Progenitor cell of endocrine pancreas (in vitro differentiated cells): ENCODE measurements around the gene COLGALT1. TPM values are rescaled to one million over a fixed set of nuclear protein-coding genes. Genes with fewer than 3 reads are reported as not detected.
"Not testable (repeated sequence)": the region's sequence is repeated elsewhere in the genome, so short reads cannot be mapped to it uniquely, and the experiment has no call there.

ENCODE experiments used
- DNase-seq: peaks from one replicate; pipeline ENCODE4 v3.0.0; 2021; ENCODE audit warnings: low spot score; ENCODE audit not compliant: unreplicated experiment
- H3K27ac Mint-ChIP-seq: 2 replicates; pipeline ENCODE4 v1.8.0; 2021; ENCODE audit warnings: mild to moderate bottlenecking, moderate library complexity, mixed read lengths
- H3K27me3 Mint-ChIP-seq: 2 replicates; pipeline ENCODE4 v1.8.0; 2021; ENCODE audit warnings: mixed read lengths
- H3K36me3 Mint-ChIP-seq: 2 replicates; pipeline ENCODE4 v1.8.0; 2022; ENCODE audit warnings: mixed read lengths; ENCODE audit not compliant: insufficient read depth
- H3K4me1 Mint-ChIP-seq: 2 replicates; pipeline ENCODE4 v1.8.0; 2021; ENCODE audit warnings: low read depth, mixed read lengths
- H3K4me3 Mint-ChIP-seq: 2 replicates; pipeline ENCODE4 v1.8.0; 2021; ENCODE audit warnings: low read depth, mild to moderate bottlenecking, moderate library complexity, mixed read lengths
- H3K9me3 Mint-ChIP-seq: 2 replicates; pipeline ENCODE4 v1.8.0; 2021; ENCODE audit warnings: low read depth, mixed read lengths
- CTCF ChIP-seq: fragments of 200-600 bp; sonication (generic); IDR thresholded peaks from one replicate; pipeline ENCODE4 v1.5.0; 2021; ENCODE audit warnings: antibody characterized with exemption, mild to moderate bottlenecking; ENCODE audit not compliant: unreplicated experiment
- total RNA-seq: library from RNA; stranded (reverse); gene quantifications from 2 replicates; pipeline ENCODE4 v1.2.1, GENCODE V29; 2021

Gene COLGALT1
- total RNA-seq, 1 donor from 2014 or later = 54.3 TPM

GRCh38 chr19:17562561-17562960 lies 7.1 kb downstream of the COLGALT1 start:
- Mint-ChIP-seq H3K27me3 (no peaks in the 10 kb centered on the region), H3K4me1 (no peaks in the 10 kb centered on the region), H3K36me3 (peaks cover 13% of the 10 kb centered on the region), H3K4me3 (no peak overlapping the region), H3K27ac (no peak overlapping the region), H3K9me3 (no peaks in the 10 kb centered on the region)
- TF ChIP-seq CTCF = no peak
- DNase-seq = no peak

GRCh38 chr19:17564781-17565180 lies 9.3 kb downstream of the COLGALT1 start:
- no peaks in the 10 kb centered on the region for H3K4me1 Mint-ChIP-seq
- no peak overlapping the region for H3K27ac Mint-ChIP-seq
- H3K9me3 Mint-ChIP-seq = no peaks in the 10 kb centered on the region
- peaks cover 16% of the 10 kb centered on the region for H3K36me3 Mint-ChIP-seq
- H3K4me3 Mint-ChIP-seq = no peak overlapping the region
- DNase-seq = no peak
- TF ChIP-seq CTCF = no peak
- H3K27me3 Mint-ChIP-seq = no peaks in the 10 kb centered on the region

- Mint-ChIP-seq H3K27ac (no peak overlapping the region), H3K9me3 (no peaks in the 10 kb centered on the region), H3K4me1 (no peaks in the 10 kb centered on the region), H3K36me3 (peaks cover 12% of the 10 kb centered on the region), H3K27me3 (no peaks in the 10 kb centered on the region), H3K4me3 (no peak overlapping the region)
- no peak for TF ChIP-seq CTCF
- DNase-seq = no peak
These were observed 10.2 kb downstream of the COLGALT1 start for GRCh38 chr19:17565611-17566010.

- Mint-ChIP-seq H3K27ac (no peak overlapping the region), H3K27me3 (no peaks in the 10 kb centered on the region), H3K4me3 (no peak overlapping the region), H3K4me1 (no peaks in the 10 kb centered on the region), H3K36me3 (peaks cover 14% of the 10 kb centered on the region), H3K9me3 (no peaks in the 10 kb centered on the region)
- no peak for TF ChIP-seq CTCF
- DNase-seq = no peak
These were observed 12.5 kb downstream of the COLGALT1 start for GRCh38 chr19:17567940-17568339.

- not testable (repeated sequence) for H3K27ac Mint-ChIP-seq, H3K4me3 Mint-ChIP-seq, DNase-seq, H3K27me3 Mint-ChIP-seq, H3K4me1 Mint-ChIP-seq, H3K9me3 Mint-ChIP-seq
- peaks cover 11% of the 10 kb centered on the region for H3K36me3 Mint-ChIP-seq
These were observed 14.8 kb downstream of the COLGALT1 start for GRCh38 chr19:17570291-17570690.

- H3K4me1 Mint-ChIP-seq = no peaks in the 10 kb centered on the region
- no peaks in the 10 kb centered on the region for H3K9me3 Mint-ChIP-seq
- TF ChIP-seq CTCF = no peak
- H3K36me3 Mint-ChIP-seq = peaks cover 11% of the 10 kb centered on the region
- no peak overlapping the region for H3K27ac Mint-ChIP-seq
- no peak for DNase-seq
- H3K27me3 Mint-ChIP-seq = no peaks in the 10 kb centered on the region
- no peak overlapping the region for H3K4me3 Mint-ChIP-seq
These were observed 15.3 kb downstream of the COLGALT1 start for GRCh38 chr19:17570791-17571190.
